ENCODE data around the gene B3GNT5.

- TF ChIP-seq CTCF (IDR thresholded peaks at IDR 0.05), result no peak
- TF ChIP-seq POLR2AphosphoS5 (IDR thresholded peaks at IDR 0.05), result no peak
Observed at GRCh38 chr3:183261151-183261724, 8.2 kb downstream of the B3GNT5 start.

All from breast epithelium (tissue), 3 donors.